HepG2 (cell line): ENCODE results near the gene SLC2A10. TPM values are rescaled to one million over a fixed set of nuclear protein-coding genes. Genes with fewer than 3 reads are reported as not detected.
A peak's percentile ranks its signal among the peaks of the same experiment; 100 is the strongest.

Experiments used
- CHCHD3 ChIP-seq: sonication (generic); formaldehyde crosslinking; IDR thresholded peaks from 2 replicates; pipeline ENCODE4 v1.8.0; 2022; ENCODE audit warnings: mild to moderate bottlenecking, missing genetic modification reagents, moderate library complexity
- ERF ChIP-seq: IDR thresholded peaks from 2 replicates; pipeline ENCODE4 v1.6.1; 2018; ENCODE audit warnings: missing biosample characterization, missing genetic modification reagents
- FOXP4 ChIP-seq: sonication (generic); formaldehyde crosslinking; IDR thresholded peaks from 2 replicates; pipeline ENCODE4 v1.4.0; 2020; ENCODE audit warnings: missing genetic modification reagents
- HDAC1 ChIP-seq: sonication (generic); formaldehyde crosslinking; IDR thresholded peaks from 2 replicates; pipeline ENCODE4 v1.5.1; 2020; ENCODE audit warnings: mild to moderate bottlenecking, missing genetic modification reagents
- NAIF1 ChIP-seq: sonication (generic); formaldehyde crosslinking; IDR thresholded peaks from 2 replicates; pipeline ENCODE4 v1.5.0; 2020; ENCODE audit warnings: mild to moderate bottlenecking, missing genetic modification reagents, borderline replicate concordance
- NCOR1 ChIP-seq: fragments of 200-600 bp; sonication (generic); IDR thresholded peaks from 2 replicates; pipeline ENCODE4 v1.7.0; 2017; ENCODE audit warnings: antibody characterized with exemption, low read length, borderline replicate concordance
- TBX2 ChIP-seq: sonication (generic); formaldehyde crosslinking; IDR thresholded peaks from 2 replicates; pipeline ENCODE4 v1.5.0; 2020; ENCODE audit warnings: missing genetic modification reagents, mild to moderate bottlenecking, borderline replicate concordance
- ZBTB2 ChIP-seq: sonication (generic); formaldehyde crosslinking; IDR thresholded peaks from 2 replicates; pipeline ENCODE4 v1.8.0; 2022; ENCODE audit warnings: low read depth, missing genetic modification reagents
- ZNF124 ChIP-seq: sonication (generic); formaldehyde crosslinking; IDR thresholded peaks from 2 replicates; pipeline ENCODE4 v1.4.0; 2020; ENCODE audit warnings: missing genetic modification reagents
- ZNF468 ChIP-seq: sonication (generic); formaldehyde crosslinking; IDR thresholded peaks from 2 replicates; pipeline ENCODE4 v1.8.0; 2022; ENCODE audit warnings: mild to moderate bottlenecking, moderate library complexity, missing genetic modification reagents
- ZNF644 ChIP-seq: IDR thresholded peaks from 2 replicates; pipeline ENCODE4 v1.6.1; 2016; ENCODE audit warnings: low read depth
- ZNF879 ChIP-seq: sonication (generic); formaldehyde crosslinking; IDR thresholded peaks from 2 replicates; pipeline ENCODE4 v1.8.1; 2023; ENCODE audit warnings: missing genetic modification reagents
- ZSCAN21 ChIP-seq: sonication (generic); formaldehyde crosslinking; IDR thresholded peaks from 2 replicates; pipeline ENCODE4 v1.8.0; 2022; ENCODE audit warnings: mild to moderate bottlenecking, missing genetic modification reagents, moderate library complexity, borderline replicate concordance
- polyA plus RNA-seq, 8 experiments: library from polyadenylated mRNA; depleted of rRNA in 3 of 8; stranded (reverse) in 7 of 8; unstranded in 1 of 8; fragments of >200 nt; fragmentation: Illumina TruSeq in 4 of 8; extraction: Trizol in 4 of 8; gene quantifications; 2 replicates each; pipeline versions ENCODE4 v1.2.1 to v1.2.3, GENCODE V29; 2011 to 2016; ENCODE audit warnings: low read depth in 4 of 8, missing spikeins in 1 of 8, mixed read lengths in 1 of 8; ENCODE audit not compliant: insufficient read depth in 1 of 8
- total RNA-seq, 5 experiments: library from RNA; depleted of rRNA; stranded (reverse); fragments of >200 nt; fragmentation: Illumina TruSeq; extraction: Trizol; gene quantifications; 2 replicates each; pipeline ENCODE4 v1.2.3, GENCODE V29; 2016; ENCODE audit warnings: low read depth in 1 of 5
- TF ChIP-seq, protein P1 (sequence below): sonication (generic); formaldehyde crosslinking; IDR thresholded peaks from 2 replicates; pipeline ENCODE4 v1.5.0; 2020; ENCODE audit warnings: mild to moderate bottlenecking, missing genetic modification reagents, borderline replicate concordance
- TF ChIP-seq, protein P2 (sequence below): sonication (generic); formaldehyde crosslinking; IDR thresholded peaks from 2 replicates; pipeline ENCODE4 v1.4.0; 2020; ENCODE audit warnings: missing genetic modification reagents

The SLC2A10 gene
- total and polyA plus RNA-seq, 2 of the 13 experiments (the other 11 are each of a cell fraction or from before 2014, with no cell fraction given), result 16.0 to 18.4 TPM

DNA sequence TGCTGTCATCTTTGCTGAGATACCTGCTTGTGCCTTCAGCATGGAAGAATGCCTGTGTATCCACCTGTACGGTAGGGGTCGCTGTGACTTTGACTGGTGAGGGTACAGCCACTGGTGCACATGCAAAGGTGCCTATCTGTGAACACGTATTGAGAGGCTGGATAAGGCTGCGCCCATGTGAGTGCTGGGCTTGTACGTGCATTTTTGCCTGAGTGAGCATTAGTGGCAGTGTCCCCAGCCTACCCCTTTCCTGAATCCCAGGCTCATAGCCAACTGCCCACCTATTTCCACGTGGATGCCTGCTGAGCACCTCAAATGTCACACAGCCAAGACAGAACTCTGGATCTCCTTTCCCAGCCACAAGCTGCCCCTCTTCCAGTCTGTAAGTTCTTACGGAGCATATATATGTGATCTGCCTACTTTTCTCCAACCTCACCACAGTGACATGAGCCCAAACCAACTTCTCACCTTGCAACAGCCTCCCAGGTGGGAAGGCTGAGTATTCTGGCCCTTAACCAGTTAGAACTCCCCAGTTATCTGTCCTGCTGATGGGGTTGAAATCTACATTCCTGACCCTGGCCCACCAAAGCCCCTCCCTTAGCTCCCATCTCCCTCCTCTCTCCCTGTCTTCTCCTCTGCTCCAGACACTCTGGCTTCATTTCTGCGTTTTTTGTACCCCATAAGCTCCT is 1.1 kb upstream of the SLC2A10 start (continued):
- no peak for TF ChIP-seq FOXP4 (CRISPR knock-in tag)
- TF ChIP-seq ZBTB2 (CRISPR knock-in tag), result no peak
- TF ChIP-seq, protein P1, sequence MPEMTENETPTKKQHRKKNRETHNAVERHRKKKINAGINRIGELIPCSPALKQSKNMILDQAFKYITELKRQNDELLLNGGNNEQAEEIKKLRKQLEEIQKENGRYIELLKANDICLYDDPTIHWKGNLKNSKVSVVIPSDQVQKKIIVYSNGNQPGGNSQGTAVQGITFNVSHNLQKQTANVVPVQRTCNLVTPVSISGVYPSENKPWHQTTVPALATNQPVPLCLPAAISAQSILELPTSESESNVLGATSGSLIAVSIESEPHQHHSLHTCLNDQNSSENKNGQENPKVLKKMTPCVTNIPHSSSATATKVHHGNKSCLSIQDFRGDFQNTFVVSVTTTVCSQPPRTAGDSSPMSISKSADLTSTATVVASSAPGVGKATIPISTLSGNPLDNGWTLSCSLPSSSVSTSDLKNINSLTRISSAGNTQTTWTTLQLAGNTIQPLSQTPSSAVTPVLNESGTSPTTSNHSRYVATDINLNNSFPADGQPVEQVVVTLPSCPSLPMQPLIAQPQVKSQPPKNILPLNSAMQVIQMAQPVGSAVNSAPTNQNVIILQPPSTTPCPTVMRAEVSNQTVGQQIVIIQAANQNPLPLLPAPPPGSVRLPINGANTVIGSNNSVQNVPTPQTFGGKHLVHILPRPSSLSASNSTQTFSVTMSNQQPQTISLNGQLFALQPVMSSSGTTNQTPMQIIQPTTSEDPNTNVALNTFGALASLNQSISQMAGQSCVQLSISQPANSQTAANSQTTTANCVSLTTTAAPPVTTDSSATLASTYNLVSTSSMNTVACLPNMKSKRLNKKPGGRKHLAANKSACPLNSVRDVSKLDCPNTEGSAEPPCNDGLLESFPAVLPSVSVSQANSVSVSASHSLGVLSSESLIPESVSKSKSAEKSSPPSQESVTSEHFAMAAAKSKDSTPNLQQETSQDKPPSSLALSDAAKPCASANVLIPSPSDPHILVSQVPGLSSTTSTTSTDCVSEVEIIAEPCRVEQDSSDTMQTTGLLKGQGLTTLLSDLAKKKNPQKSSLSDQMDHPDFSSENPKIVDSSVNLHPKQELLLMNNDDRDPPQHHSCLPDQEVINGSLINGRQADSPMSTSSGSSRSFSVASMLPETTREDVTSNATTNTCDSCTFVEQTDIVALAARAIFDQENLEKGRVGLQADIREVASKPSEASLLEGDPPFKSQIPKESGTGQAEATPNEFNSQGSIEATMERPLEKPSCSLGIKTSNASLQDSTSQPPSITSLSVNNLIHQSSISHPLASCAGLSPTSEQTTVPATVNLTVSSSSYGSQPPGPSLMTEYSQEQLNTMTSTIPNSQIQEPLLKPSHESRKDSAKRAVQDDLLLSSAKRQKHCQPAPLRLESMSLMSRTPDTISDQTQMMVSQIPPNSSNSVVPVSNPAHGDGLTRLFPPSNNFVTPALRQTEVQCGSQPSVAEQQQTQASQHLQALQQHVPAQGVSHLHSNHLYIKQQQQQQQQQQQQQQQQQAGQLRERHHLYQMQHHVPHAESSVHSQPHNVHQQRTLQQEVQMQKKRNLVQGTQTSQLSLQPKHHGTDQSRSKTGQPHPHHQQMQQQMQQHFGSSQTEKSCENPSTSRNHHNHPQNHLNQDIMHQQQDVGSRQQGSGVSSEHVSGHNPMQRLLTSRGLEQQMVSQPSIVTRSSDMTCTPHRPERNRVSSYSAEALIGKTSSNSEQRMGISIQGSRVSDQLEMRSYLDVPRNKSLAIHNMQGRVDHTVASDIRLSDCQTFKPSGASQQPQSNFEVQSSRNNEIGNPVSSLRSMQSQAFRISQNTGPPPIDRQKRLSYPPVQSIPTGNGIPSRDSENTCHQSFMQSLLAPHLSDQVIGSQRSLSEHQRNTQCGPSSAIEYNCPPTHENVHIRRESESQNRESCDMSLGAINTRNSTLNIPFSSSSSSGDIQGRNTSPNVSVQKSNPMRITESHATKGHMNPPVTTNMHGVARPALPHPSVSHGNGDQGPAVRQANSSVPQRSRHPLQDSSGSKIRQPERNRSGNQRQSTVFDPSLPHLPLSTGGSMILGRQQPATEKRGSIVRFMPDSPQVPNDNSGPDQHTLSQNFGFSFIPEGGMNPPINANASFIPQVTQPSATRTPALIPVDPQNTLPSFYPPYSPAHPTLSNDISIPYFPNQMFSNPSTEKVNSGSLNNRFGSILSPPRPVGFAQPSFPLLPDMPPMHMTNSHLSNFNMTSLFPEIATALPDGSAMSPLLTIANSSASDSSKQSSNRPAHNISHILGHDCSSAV (CRISPR knock-in tag), result no peak
- TF ChIP-seq NAIF1, result no peak
- TF ChIP-seq ZNF124 (CRISPR knock-in tag), result no peak
- TF ChIP-seq ZNF879 (CRISPR knock-in tag), result peak; percentile 71; the same call in 1 of the 2 replicates
- TF ChIP-seq ZSCAN21, result peak; percentile 69
- peak; percentile 97 for TF ChIP-seq ZNF644 (CRISPR knock-in tag)
- TF ChIP-seq ERF (CRISPR knock-in tag), result peak; percentile 70; the same call in 1 of the 2 replicates
- TF ChIP-seq ZNF468 (CRISPR knock-in tag), result no peak
- TF ChIP-seq, protein P2, sequence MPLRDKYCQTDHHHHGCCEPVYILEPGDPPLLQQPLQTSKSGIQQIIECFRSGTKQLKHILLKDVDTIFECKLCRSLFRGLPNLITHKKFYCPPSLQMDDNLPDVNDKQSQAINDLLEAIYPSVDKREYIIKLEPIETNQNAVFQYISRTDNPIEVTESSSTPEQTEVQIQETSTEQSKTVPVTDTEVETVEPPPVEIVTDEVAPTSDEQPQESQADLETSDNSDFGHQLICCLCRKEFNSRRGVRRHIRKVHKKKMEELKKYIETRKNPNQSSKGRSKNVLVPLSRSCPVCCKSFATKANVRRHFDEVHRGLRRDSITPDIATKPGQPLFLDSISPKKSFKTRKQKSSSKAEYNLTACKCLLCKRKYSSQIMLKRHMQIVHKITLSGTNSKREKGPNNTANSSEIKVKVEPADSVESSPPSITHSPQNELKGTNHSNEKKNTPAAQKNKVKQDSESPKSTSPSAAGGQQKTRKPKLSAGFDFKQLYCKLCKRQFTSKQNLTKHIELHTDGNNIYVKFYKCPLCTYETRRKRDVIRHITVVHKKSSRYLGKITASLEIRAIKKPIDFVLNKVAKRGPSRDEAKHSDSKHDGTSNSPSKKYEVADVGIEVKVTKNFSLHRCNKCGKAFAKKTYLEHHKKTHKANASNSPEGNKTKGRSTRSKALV, result no peak
- peak; percentile 57; the same call in 1 of the 2 replicates for TF ChIP-seq TBX2 (CRISPR knock-in tag)
- peak; percentile 68; the same call in 1 of the 2 replicates for TF ChIP-seq HDAC1 (CRISPR knock-in tag)
- no peak for TF ChIP-seq CHCHD3 (CRISPR knock-in tag)
- no peak for TF ChIP-seq NCOR1
